ENCODE measurements around the gene DNAH17.

DNA sequence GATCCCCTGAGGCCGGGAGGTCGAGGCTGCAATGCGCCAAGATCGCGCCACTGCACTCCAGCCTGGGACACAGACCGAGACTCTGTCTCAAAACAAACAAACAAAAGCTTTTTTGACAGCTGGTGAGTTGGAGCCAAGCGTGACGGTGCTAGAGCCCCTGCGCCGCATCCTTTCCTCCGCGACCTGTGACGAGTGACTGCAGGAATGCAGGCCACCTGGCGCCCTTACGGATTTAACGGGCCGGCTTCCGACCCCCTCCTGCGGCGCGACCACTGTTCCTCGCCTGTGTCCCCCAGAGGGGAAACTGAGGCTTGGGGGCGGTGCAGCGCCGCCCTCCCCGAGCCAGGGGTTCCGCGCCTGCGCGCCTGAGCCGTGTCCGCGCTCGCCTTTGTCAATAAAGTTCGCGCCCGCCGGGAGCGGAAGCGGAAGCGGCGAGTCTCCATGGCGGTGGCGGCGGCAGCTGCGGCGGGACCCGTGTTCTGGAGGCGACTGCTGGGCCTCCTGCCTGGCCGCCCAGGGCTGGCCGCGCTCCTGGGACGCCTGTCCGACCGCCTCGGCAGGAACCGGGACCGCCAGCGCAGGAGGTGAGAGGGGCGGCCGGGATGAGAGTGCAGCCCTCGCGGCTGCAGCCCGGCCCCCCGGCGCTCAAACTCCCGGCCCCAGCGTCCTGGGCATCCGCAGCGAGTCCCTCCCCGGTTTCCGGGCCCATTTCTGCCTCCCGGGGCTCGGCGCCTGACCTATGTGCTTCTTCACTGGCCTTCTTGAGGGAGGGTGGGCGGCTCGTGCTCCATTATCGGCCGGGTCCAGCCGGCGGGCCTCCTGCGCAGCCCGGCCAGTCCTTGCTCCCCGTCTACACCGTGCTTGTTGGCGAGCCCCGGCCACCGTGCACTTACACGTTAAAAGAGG is 198.7 kb downstream of the DNAH17 start, which contains the start of gene PGS1:
- TF ChIP-seq, protein P1, sequence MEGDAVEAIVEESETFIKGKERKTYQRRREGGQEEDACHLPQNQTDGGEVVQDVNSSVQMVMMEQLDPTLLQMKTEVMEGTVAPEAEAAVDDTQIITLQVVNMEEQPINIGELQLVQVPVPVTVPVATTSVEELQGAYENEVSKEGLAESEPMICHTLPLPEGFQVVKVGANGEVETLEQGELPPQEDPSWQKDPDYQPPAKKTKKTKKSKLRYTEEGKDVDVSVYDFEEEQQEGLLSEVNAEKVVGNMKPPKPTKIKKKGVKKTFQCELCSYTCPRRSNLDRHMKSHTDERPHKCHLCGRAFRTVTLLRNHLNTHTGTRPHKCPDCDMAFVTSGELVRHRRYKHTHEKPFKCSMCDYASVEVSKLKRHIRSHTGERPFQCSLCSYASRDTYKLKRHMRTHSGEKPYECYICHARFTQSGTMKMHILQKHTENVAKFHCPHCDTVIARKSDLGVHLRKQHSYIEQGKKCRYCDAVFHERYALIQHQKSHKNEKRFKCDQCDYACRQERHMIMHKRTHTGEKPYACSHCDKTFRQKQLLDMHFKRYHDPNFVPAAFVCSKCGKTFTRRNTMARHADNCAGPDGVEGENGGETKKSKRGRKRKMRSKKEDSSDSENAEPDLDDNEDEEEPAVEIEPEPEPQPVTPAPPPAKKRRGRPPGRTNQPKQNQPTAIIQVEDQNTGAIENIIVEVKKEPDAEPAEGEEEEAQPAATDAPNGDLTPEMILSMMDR (conservative IDR thresholded peaks at IDR 0.05) = no peak
- no peak for TF ChIP-seq EZH2 (IDR thresholded peaks at IDR 0.05; ENCODE audit: low read depth)
